WI38 (cell line): ENCODE measurements around the gene TGM3.

Experiments
- H3K4me3 ChIP-seq: 2 replicates; pipeline ENCODE4 v1.5.1; 2011; ENCODE audit warnings: low read depth, mild to moderate bottlenecking, control low read depth, low read length
- CTCF ChIP-seq: IDR thresholded peaks from 2 replicates; pipeline ENCODE4 v1.5.1; 2012; ENCODE audit warnings: low read depth, mild to moderate bottlenecking, control low read depth, low read length

TGM3 gene

DNA sequence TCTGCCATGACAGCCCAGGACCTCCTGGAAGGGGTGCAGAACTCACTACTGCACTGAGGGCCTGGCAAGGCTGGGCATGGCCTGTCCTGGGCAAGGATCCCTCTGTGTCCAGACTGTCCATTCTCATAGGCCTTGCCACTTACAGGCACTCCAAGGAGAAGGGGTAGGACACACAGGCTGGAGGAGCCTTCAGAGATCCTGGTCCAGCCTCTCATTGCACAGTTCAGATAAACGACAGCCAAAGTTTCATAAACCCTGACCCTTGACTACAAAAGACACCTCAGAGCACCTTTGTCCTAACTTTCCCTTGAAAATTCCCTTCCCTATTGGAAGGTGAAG, 19.6 kb downstream of the TGM3 start:
- TF ChIP-seq CTCF: no peak

DNA sequence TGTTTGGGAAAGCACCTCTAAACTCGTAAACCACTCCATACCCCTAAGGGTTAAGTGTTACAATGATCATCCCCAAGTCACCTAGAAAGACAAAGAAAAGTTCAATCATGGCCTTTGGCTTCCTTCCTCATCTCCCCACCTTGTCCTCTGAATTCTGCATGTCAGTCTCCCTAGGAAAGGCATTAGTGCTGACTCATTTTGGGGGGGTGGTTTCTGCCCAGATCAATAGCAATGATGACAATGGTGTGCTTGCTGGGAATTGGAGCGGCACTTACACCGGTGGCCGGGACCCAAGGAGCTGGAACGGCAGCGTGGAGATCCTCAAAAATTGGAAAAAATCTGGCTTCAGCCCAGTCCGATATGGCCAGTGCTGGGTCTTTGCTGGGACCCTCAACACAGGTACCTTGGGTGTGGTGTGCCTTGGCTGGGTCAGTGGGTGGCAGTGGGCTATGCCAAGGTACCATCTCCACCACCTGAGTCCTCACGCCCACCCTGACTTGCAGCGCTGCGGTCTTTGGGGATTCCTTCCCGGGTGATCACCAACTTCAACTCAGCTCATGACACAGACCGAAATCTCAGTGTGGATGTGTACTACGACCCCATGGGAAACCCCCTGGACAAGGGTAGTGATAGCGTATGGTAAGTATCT, 21.2 kb downstream of the TGM3 start:
- no peak overlapping the region for H3K4me3 ChIP-seq
- no peak for TF ChIP-seq CTCF

More for the DNA sequence above, 19.6 kb downstream of the TGM3 start:
- H3K4me3 ChIP-seq: no peak overlapping the region

- TF ChIP-seq CTCF: no peak
Measured at GRCh38 chr20:2320813-2321658, 25.2 kb downstream of the TGM3 start.

GRCh38 chr20:2323051-2323450, 27.2 kb downstream of the TGM3 start:
- no peak overlapping the region for H3K4me3 ChIP-seq
- no peak for TF ChIP-seq CTCF

More at GRCh38 chr20:2320813-2321658, 25.2 kb downstream of the TGM3 start:
- no peak overlapping the region for H3K4me3 ChIP-seq

- TF ChIP-seq CTCF: no peak
- no peak overlapping the region for H3K4me3 ChIP-seq
Measured at GRCh38 chr20:2326046-2326445, 30.2 kb downstream of the TGM3 start.

GRCh38 chr20:2327620-2328555, 32.1 kb downstream of the TGM3 start:
- no peak overlapping the region for H3K4me3 ChIP-seq
- TF ChIP-seq CTCF: no peak
